Erythroblast (primary cell): Measurements from ENCODE around the gene MEGF11.

Source experiments
- GATA1 ChIP-seq: IDR thresholded peaks from 2 replicates; pipeline ENCODE4 v1.6.1; 2011; ENCODE audit warnings: low read depth, mild to moderate bottlenecking, control low read depth, low read length, moderate library complexity
- POLR2A ChIP-seq: IDR thresholded peaks from 2 replicates; pipeline ENCODE4 v1.6.1; 2011; ENCODE audit warnings: mild to moderate bottlenecking, low read length

DNA sequence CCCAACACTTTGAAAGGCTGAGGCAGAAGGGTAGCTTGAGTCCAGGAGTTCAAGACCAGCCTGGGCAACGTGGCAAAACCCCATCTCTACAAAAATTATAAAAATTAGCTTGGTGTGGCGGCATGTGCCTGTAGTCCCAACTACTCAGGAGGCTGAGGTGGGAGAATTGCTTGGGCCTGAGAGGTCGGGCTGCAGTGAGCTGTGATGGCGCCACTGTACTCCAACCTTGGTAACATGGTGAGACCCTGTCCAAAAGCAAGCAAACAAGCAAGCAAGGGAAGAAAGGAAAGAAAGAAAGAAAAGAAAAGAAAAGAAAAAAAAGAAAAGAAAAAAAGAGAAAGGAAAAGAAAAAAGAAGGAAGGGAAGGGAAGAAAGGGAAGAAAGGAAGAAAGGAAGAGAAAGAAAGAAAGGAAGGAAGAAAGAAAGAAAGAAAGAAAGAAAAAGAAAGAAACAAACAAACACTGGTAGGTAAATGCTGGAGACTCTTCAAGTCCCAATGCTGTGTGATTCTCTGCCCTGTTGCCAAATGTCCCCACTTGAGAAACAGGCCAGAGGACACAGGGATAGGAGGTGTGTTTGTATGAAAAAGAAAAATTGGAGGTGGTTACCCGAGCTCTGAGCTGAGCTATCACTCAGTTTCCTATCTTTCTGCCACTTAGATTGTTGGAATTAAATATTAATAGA, 263.1 kb downstream of the MEGF11 start:
- TF ChIP-seq POLR2A (no peak), GATA1 (no peak)
